ENCODE results near the gene HIP1R.
"Not testable (repeated sequence)": the region's sequence is repeated elsewhere in the genome, so short reads cannot be mapped to it uniquely, and the experiment has no call there.

Gene HIP1R

GRCh38 chr12:122790393-122791075 lies 44.7 kb upstream of the HIP1R start:
- Histone ChIP-seq H3K79me2 (no peaks in the 10 kb centered on the region), H3K27ac (no peak overlapping the region), H2AFZ (no peak overlapping the region), H3K9ac (no peak overlapping the region), H3K4me3 (ENCODE audit: low read depth, low read length) (no peak overlapping the region), H3K9me3 (ENCODE audit: control insufficient read depth, low read length) (no peaks in the 10 kb centered on the region), H3K4me2 (ENCODE audit: low read length) (no peak overlapping the region), H3K36me3 (ENCODE audit: control insufficient read depth, insufficient read depth, low read length) (no peaks in the 10 kb centered on the region), H3K4me1 (no peaks in the 10 kb centered on the region), H3K27me3 (ENCODE audit: control insufficient read depth, insufficient read depth, low read length) (no peaks in the 10 kb centered on the region)
- TF ChIP-seq CTCF (IDR thresholded peaks at IDR 0.05) = no peak

- no peaks in the 10 kb centered on the region for H3K79me2 ChIP-seq
- H3K27me3 ChIP-seq (ENCODE audit: control insufficient read depth, insufficient read depth, low read length) = no peaks in the 10 kb centered on the region
- peak; percentile 84 for TF ChIP-seq CTCF (IDR thresholded peaks at IDR 0.05)
- H2AFZ ChIP-seq = no peak overlapping the region
- H3K9ac ChIP-seq = no peak overlapping the region
- H3K4me1 ChIP-seq = no peaks in the 10 kb centered on the region
- no peak overlapping the region for H3K4me2 ChIP-seq (ENCODE audit: low read length)
- H3K36me3 ChIP-seq (ENCODE audit: control insufficient read depth, insufficient read depth, low read length) = no peaks in the 10 kb centered on the region
- no peak overlapping the region for H3K4me3 ChIP-seq (ENCODE audit: low read depth, low read length)
- H3K27ac ChIP-seq = no peak overlapping the region
- H3K9me3 ChIP-seq (ENCODE audit: control insufficient read depth, low read length) = no peaks in the 10 kb centered on the region
These were observed 41.6 kb upstream of the HIP1R start for GRCh38 chr12:122793685-122794106.

- Histone ChIP-seq H3K27ac (no peak overlapping the region), H2AFZ (peak overlapping the region; percentile 31), H3K9me3 (ENCODE audit: control insufficient read depth, low read length) (no peaks in the 10 kb centered on the region), H3K4me3 (ENCODE audit: low read depth, low read length) (no peak overlapping the region), H3K27me3 (ENCODE audit: control insufficient read depth, insufficient read depth, low read length) (no peaks in the 10 kb centered on the region), H3K9ac (no peak overlapping the region), H3K4me2 (ENCODE audit: low read length) (no peak overlapping the region), H3K36me3 (ENCODE audit: control insufficient read depth, insufficient read depth, low read length) (no peaks in the 10 kb centered on the region), H3K4me1 (peaks cover 1% of the 10 kb centered on the region), H3K79me2 (no peaks in the 10 kb centered on the region)
- TF ChIP-seq CTCF (IDR thresholded peaks at IDR 0.05) = no peak
These were observed 39.5 kb upstream of the HIP1R start for GRCh38 chr12:122795807-122796206.

- Histone ChIP-seq H2AFZ (no peak overlapping the region), H3K9me3 (ENCODE audit: control insufficient read depth, low read length) (no peaks in the 10 kb centered on the region), H3K79me2 (no peaks in the 10 kb centered on the region), H3K27ac (no peak overlapping the region), H3K4me2 (ENCODE audit: low read length) (no peak overlapping the region), H3K4me1 (peaks cover 33% of the 10 kb centered on the region), H3K4me3 (ENCODE audit: low read depth, low read length) (no peak overlapping the region), H3K27me3 (ENCODE audit: control insufficient read depth, insufficient read depth, low read length) (no peaks in the 10 kb centered on the region), H3K36me3 (ENCODE audit: control insufficient read depth, insufficient read depth, low read length) (no peaks in the 10 kb centered on the region), H3K9ac (no peak overlapping the region)
- no peak for TF ChIP-seq CTCF (IDR thresholded peaks at IDR 0.05)
These were observed 35.5 kb upstream of the HIP1R start for GRCh38 chr12:122799641-122800243.

GRCh38 chr12:122803937-122804336 lies 31.3 kb upstream of the HIP1R start:
- Histone ChIP-seq H3K9me3 (ENCODE audit: control insufficient read depth, low read length) (no peaks in the 10 kb centered on the region), H3K36me3 (ENCODE audit: control insufficient read depth, insufficient read depth, low read length) (no peaks in the 10 kb centered on the region), H3K4me2 (ENCODE audit: low read length) (no peak overlapping the region), H3K4me3 (ENCODE audit: low read depth, low read length) (no peak overlapping the region), H2AFZ (peak overlapping the region; percentile 59), H3K9ac (no peak overlapping the region), H3K27me3 (ENCODE audit: control insufficient read depth, insufficient read depth, low read length) (no peaks in the 10 kb centered on the region), H3K79me2 (no peaks in the 10 kb centered on the region), H3K4me1 (peaks cover 33% of the 10 kb centered on the region), H3K27ac (peak overlapping the region; percentile 49)
- no peak for TF ChIP-seq CTCF (IDR thresholded peaks at IDR 0.05)

GRCh38 chr12:122804957-122805356 lies 30.3 kb upstream of the HIP1R start:
- not testable (repeated sequence) for H3K36me3 ChIP-seq (ENCODE audit: control insufficient read depth, insufficient read depth, low read length); H3K27ac ChIP-seq; H2AFZ ChIP-seq

More at GRCh38 chr12:122804957-122805356, 30.3 kb upstream of the HIP1R start:
- not testable (repeated sequence) for H3K9ac ChIP-seq; H3K9me3 ChIP-seq (ENCODE audit: control insufficient read depth, low read length); H3K4me3 ChIP-seq (ENCODE audit: low read depth, low read length); H3K79me2 ChIP-seq; H3K4me2 ChIP-seq (ENCODE audit: low read length); H3K27me3 ChIP-seq (ENCODE audit: control insufficient read depth, insufficient read depth, low read length)
- H3K4me1 ChIP-seq = peaks cover 33% of the 10 kb centered on the region

Data from parathyroid adenoma (tissue), 2 donors.